A549 (cell line): Measurements from ENCODE around the gene MSMB.
"Not testable (repeated sequence)": the region's sequence is repeated elsewhere in the genome, so short reads cannot be mapped to it uniquely, and the experiment has no call there.

ENCODE experiments used
- EP300 ChIP-seq, 2 experiments: fragments of >200 bp; sonication (Bioruptor Twin); formaldehyde crosslinking; IDR thresholded peaks; 2 replicates in 1 of 2; 3 replicates in 1 of 2; pipeline ENCODE4 v1.6.1; 2016 to 2017
- MAFK ChIP-seq: fragments of 450-650 bp; IDR thresholded peaks from 2 replicates; pipeline ENCODE4 v1.6.1; 2014; ENCODE audit not compliant: partially characterized antibody
- MAZ ChIP-seq: fragments of 150-350 bp; IDR thresholded peaks from 2 replicates; pipeline ENCODE4 v1.6.1; 2014; ENCODE audit warnings: antibody characterized with exemption, low read depth, low read length, borderline replicate concordance
- NFE2L2 ChIP-seq: fragments of 150-350 bp; conservative IDR thresholded peaks from 2 replicates; pipeline ENCODE4 v1.6.1; 2014; ENCODE audit warnings: low read length
- POLR2A ChIP-seq: IDR thresholded peaks from 2 replicates; pipeline ENCODE4 v1.6.1; 2012; ENCODE audit warnings: mild to moderate bottlenecking, low read length
- POLR2AphosphoS2 ChIP-seq: conservative IDR thresholded peaks from 2 replicates; pipeline ENCODE4 v1.6.1; 2012; ENCODE audit warnings: low read length, improper control_type of control experiment, inconsistent platforms
- ZSCAN20 ChIP-seq: fragments of 250-450 bp; sonication (Bioruptor Pico); IDR thresholded peaks from 2 replicates; pipeline ENCODE4 v1.8.0; 2022; ENCODE audit warnings: mild to moderate bottlenecking, moderate library complexity
- TF ChIP-seq, protein P1 (sequence below): fragments of >200 bp; sonication (Bioruptor Twin); formaldehyde crosslinking; IDR thresholded peaks from 3 replicates; pipeline ENCODE4 v1.5.1; 2016
- TF ChIP-seq, protein P2 (sequence below): IDR thresholded peaks from 2 replicates; pipeline ENCODE4 v1.6.1; 2012

DNA sequence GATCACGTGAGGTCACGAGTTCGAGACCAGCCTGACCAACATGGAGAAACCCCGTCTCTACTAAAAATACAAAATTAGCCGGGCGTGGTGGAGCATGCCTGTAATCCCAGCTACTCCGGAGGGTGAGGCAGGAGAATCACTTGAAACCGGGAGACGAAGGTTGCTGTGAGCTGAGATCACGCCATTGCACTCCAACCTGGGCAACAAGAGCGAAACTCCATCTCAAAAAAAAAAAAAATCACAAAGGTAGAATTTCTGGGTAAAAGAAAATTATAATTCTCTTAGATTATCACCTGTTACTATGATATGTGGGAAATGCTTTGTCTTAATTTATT, 3.4 kb upstream of the MSMB start:
- not testable (repeated sequence) for TF ChIP-seq POLR2A; POLR2AphosphoS2; NFE2L2; MAFK; ZSCAN20 (CRISPR knock-in tag); EP300 (IDR thresholded peaks at IDR 0.05); MAZ
- TF ChIP-seq, protein P1, sequence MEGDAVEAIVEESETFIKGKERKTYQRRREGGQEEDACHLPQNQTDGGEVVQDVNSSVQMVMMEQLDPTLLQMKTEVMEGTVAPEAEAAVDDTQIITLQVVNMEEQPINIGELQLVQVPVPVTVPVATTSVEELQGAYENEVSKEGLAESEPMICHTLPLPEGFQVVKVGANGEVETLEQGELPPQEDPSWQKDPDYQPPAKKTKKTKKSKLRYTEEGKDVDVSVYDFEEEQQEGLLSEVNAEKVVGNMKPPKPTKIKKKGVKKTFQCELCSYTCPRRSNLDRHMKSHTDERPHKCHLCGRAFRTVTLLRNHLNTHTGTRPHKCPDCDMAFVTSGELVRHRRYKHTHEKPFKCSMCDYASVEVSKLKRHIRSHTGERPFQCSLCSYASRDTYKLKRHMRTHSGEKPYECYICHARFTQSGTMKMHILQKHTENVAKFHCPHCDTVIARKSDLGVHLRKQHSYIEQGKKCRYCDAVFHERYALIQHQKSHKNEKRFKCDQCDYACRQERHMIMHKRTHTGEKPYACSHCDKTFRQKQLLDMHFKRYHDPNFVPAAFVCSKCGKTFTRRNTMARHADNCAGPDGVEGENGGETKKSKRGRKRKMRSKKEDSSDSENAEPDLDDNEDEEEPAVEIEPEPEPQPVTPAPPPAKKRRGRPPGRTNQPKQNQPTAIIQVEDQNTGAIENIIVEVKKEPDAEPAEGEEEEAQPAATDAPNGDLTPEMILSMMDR, result not testable (repeated sequence)
- TF ChIP-seq, protein P2, sequence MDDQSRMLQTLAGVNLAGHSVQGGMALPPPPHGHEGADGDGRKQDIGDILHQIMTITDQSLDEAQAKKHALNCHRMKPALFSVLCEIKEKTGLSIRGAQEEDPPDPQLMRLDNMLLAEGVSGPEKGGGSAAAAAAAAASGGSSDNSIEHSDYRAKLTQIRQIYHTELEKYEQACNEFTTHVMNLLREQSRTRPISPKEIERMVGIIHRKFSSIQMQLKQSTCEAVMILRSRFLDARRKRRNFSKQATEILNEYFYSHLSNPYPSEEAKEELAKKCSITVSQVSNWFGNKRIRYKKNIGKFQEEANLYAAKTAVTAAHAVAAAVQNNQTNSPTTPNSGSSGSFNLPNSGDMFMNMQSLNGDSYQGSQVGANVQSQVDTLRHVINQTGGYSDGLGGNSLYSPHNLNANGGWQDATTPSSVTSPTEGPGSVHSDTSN, result not testable (repeated sequence)
